ENCODE data around the gene SLC25A26.

Gene SLC25A26

GRCh38 chr3:66227915-66228314 lies 7.1 kb downstream of the SLC25A26 start:
- no peak for DNase-seq

GRCh38 chr3:66228707-66229106 lies 7.9 kb downstream of the SLC25A26 start:
- no peak for DNase-seq

- DNase-seq, result peak; percentile 19
These were observed 9.1 kb downstream of the SLC25A26 start for GRCh38 chr3:66229931-66230330.

GRCh38 chr3:66233033-66233432 lies 12.2 kb downstream of the SLC25A26 start:
- DNase-seq, result no peak

- peak; percentile 27 for DNase-seq
These were observed 15.5 kb downstream of the SLC25A26 start for GRCh38 chr3:66236281-66236680.

- DNase-seq, result no peak
These were observed 16.8 kb downstream of the SLC25A26 start for GRCh38 chr3:66237552-66237951.

GRCh38 chr3:66239513-66240123 lies 18.8 kb downstream of the SLC25A26 start:
- no peak for DNase-seq

- no peak for DNase-seq
These were observed 20.7 kb downstream of the SLC25A26 start for GRCh38 chr3:66241466-66241865.

- DNase-seq, result no peak
These were observed 22.1 kb downstream of the SLC25A26 start for GRCh38 chr3:66242788-66243464.

GRCh38 chr3:66248641-66249040 lies 27.8 kb downstream of the SLC25A26 start:
- DNase-seq, result no peak

- DNase-seq, result peak; percentile 57
These were observed 33.2 kb downstream of the SLC25A26 start for GRCh38 chr3:66253790-66254620.

- DNase-seq, result no peak
These were observed 35.1 kb downstream of the SLC25A26 start for GRCh38 chr3:66255865-66256264.

GRCh38 chr3:66256806-66257205 lies 36.0 kb downstream of the SLC25A26 start:
- DNase-seq, result no peak

- DNase-seq, result no peak
These were observed 38.9 kb downstream of the SLC25A26 start for GRCh38 chr3:66259566-66260255.

GRCh38 chr3:66260431-66260830 lies 39.6 kb downstream of the SLC25A26 start:
- no peak for DNase-seq

GRCh38 chr3:66261355-66261754 lies 40.6 kb downstream of the SLC25A26 start:
- DNase-seq, result no peak

- DNase-seq, result no peak
These were observed 44.8 kb downstream of the SLC25A26 start for GRCh38 chr3:66265649-66266048.

GRCh38 chr3:66266551-66266950 lies 45.8 kb downstream of the SLC25A26 start:
- no peak for DNase-seq

- no peak for DNase-seq
These were observed 46.2 kb downstream of the SLC25A26 start for GRCh38 chr3:66267031-66267430.

- no peak for DNase-seq
These were observed 47.1 kb downstream of the SLC25A26 start for GRCh38 chr3:66267906-66268305.

GRCh38 chr3:66268864-66269263 lies 48.1 kb downstream of the SLC25A26 start:
- DNase-seq, result no peak

- no peak for DNase-seq
These were observed 48.6 kb downstream of the SLC25A26 start for GRCh38 chr3:66269411-66269810.

- no peak for DNase-seq
These were observed 49.5 kb downstream of the SLC25A26 start for GRCh38 chr3:66270288-66270687.
